Lower lobe of right lung (tissue), 2 donors: ENCODE results near the gene RANBP9. TPM values are rescaled to one million over a fixed set of nuclear protein-coding genes. Genes with fewer than 3 reads are reported as not detected.

Experiments
- ATAC-seq, 2 donors: fragments of 200-7000 bp; cut with Tn5 transposase; one replicate each; pipeline ENCODE4 v1.9.1; 2020 to 2022; ENCODE audit warnings: mild to moderate bottlenecking in 2 of 2, moderate library complexity in 2 of 2
- DNase-seq: peaks from one replicate; pipeline ENCODE4 v3.0.0-alpha.2; 2020
- H3K27ac ChIP-seq: fragments of 200-600 bp; one replicate; pipeline ENCODE4 v1.8.0; 2022
- H3K27me3 ChIP-seq: fragments of 200-600 bp; one replicate; pipeline ENCODE4 v1.8.0; 2022; ENCODE audit warnings: low read depth
- H3K36me3 ChIP-seq: fragments of 200-600 bp; one replicate; pipeline ENCODE4 v1.8.0; 2022; ENCODE audit warnings: mild to moderate bottlenecking
- H3K4me1 ChIP-seq: fragments of 200-600 bp; one replicate; pipeline ENCODE4 v1.8.0; 2022
- H3K4me3 ChIP-seq: fragments of 200-600 bp; one replicate; pipeline ENCODE4 v1.8.0; 2022; ENCODE audit warnings: mild to moderate bottlenecking
- H3K9me3 ChIP-seq: fragments of 200-600 bp; one replicate; pipeline ENCODE4 v1.8.0; 2022
- CTCF ChIP-seq: fragments of 200-600 bp; IDR thresholded peaks from one replicate; pipeline ENCODE4 v1.8.0; 2022; ENCODE audit warnings: antibody characterized with exemption, mild to moderate bottlenecking
- intact Hi-C: fragments of 100-400 bp; cut with DNase I; formaldehyde crosslinking; loops from one replicate; pipeline ENCODE4 v1.11.0; 2022
- long read RNA-seq: library from polyadenylated mRNA; unstranded; transcript quantifications from one replicate; pipeline ENCODE4 v2.0.0, GENCODE V29; 2021
- total RNA-seq: library from RNA; stranded (reverse); fragmentation: NEBNext Ultra II Directional; extraction: Animal tissue kit (Norgen Biotek cat#: 25700); gene quantifications from one replicate; pipeline ENCODE4 v1.2.1, GENCODE V29; 2021
- donor health status: DM: no; HTN: yes; CAD: no; lungs with severe emphysema.

The RANBP9 gene
- 37.0 TPM for total RNA-seq
- long read RNA-seq, transcript RANBP9-201 (14 exons, 3,113 nt) = major isoform, 10 of 23 reads
- long read RNA-seq, partial matches to known transcripts = 5 of 23 reads
- long read RNA-seq, other reads (novel, unspliced or antisense) = 8 of 23 reads

GRCh38 chr6:13711733-13712598, at the start of gene RANBP9:
TSS of gene RANBP9 (minus strand) at chr6:13711835. CDS start at chr6:13711505, 330 bp downstream.
- intact Hi-C loops = no loop called here
- no peaks in the 10 kb centered on the region for H3K36me3 ChIP-seq
- ATAC-seq = peak; percentile 96
- TF ChIP-seq CTCF = no peak
- no peaks in the 10 kb centered on the region for H3K27me3 ChIP-seq
- peaks cover 35% of the 10 kb centered on the region for H3K4me1 ChIP-seq
- no peaks in the 10 kb centered on the region for H3K9me3 ChIP-seq
- peak within 1 kb of the TSS; percentile 90 for H3K27ac ChIP-seq
- peak; percentile 92 for DNase-seq
- peak within 1 kb of the TSS; percentile 85 for H3K4me3 ChIP-seq

GRCh38 chr6:13760307-13761304, 49.0 kb upstream of the RANBP9 start:
- ATAC-seq = peak; percentile 84 to 87

GRCh38 chr6:13759025-13759424, 47.4 kb upstream of the RANBP9 start:
- Histone ChIP-seq H3K36me3 (no peaks in the 10 kb centered on the region), H3K27ac (no peak overlapping the region), H3K4me1 (peaks cover 34% of the 10 kb centered on the region), H3K9me3 (no peaks in the 10 kb centered on the region), H3K4me3 (no peak overlapping the region), H3K27me3 (no peaks in the 10 kb centered on the region)
- DNase-seq (no peak), ATAC-seq (no peak)
- intact Hi-C loops = no loop called here
- TF ChIP-seq CTCF = no peak

More at GRCh38 chr6:13760307-13761304, 49.0 kb upstream of the RANBP9 start:
- H3K36me3 ChIP-seq = no peaks in the 10 kb centered on the region
- H3K9me3 ChIP-seq = no peaks in the 10 kb centered on the region
- peak overlapping the region; percentile 74 for H3K27ac ChIP-seq
- intact Hi-C loops = no loop called here
- no peak overlapping the region for H3K4me3 ChIP-seq
- no peaks in the 10 kb centered on the region for H3K27me3 ChIP-seq
- no peak for TF ChIP-seq CTCF
- peaks cover 34% of the 10 kb centered on the region for H3K4me1 ChIP-seq
- no peak for DNase-seq

- DNase-seq (no peak), ATAC-seq (no peak)
- H3K4me3 ChIP-seq = no peak overlapping the region
- H3K27ac ChIP-seq = no peak overlapping the region
- intact Hi-C loops = no loop called here
- TF ChIP-seq CTCF = no peak
- H3K9me3 ChIP-seq = no peaks in the 10 kb centered on the region
- H3K36me3 ChIP-seq = no peaks in the 10 kb centered on the region
- H3K4me1 ChIP-seq = no peaks in the 10 kb centered on the region
- no peaks in the 10 kb centered on the region for H3K27me3 ChIP-seq
These were observed 43.0 kb upstream of the RANBP9 start for GRCh38 chr6:13754644-13755043.

GRCh38 chr6:13743736-13744127, 32.1 kb upstream of the RANBP9 start:
- Histone ChIP-seq H3K4me3 (no peak overlapping the region), H3K36me3 (no peaks in the 10 kb centered on the region), H3K4me1 (no peaks in the 10 kb centered on the region), H3K27ac (no peak overlapping the region), H3K9me3 (no peaks in the 10 kb centered on the region), H3K27me3 (no peaks in the 10 kb centered on the region)
- TF ChIP-seq CTCF = no peak
- no peak for DNase-seq
- ATAC-seq = no peak
- intact Hi-C loops = no loop called here
